Lung (tissue), 12 donors: ENCODE data around the gene UNC45A. TPM values are rescaled to one million over a fixed set of nuclear protein-coding genes. Genes with fewer than 3 reads are reported as not detected.

Experiments used
- ATAC-seq: fragments of 200-7000 bp; cut with Tn5 transposase; one replicate; pipeline ENCODE4 v1.9.1; 2020; ENCODE audit warnings: moderate number of reproducible peaks; ENCODE audit not compliant: insufficient read depth, low FRiP score
- DNase-seq, 3 donors: peaks; one replicate each; pipeline ENCODE4 v3.0.0-alpha.2; 2013 to 2017
- H3K27ac ChIP-seq, 2 donors: one replicate each; pipeline ENCODE4 v1.5.1; 2013; ENCODE audit warnings: mild to moderate bottlenecking in 2 of 2, moderate library complexity in 2 of 2, control low read depth in 1 of 2, inconsistent platforms in 1 of 2, low read depth in 1 of 2, low read length in 1 of 2
- H3K27me3 ChIP-seq, 3 donors: one replicate each; pipeline ENCODE4 v1.5.1; 2013; ENCODE audit warnings: low read length in 2 of 3; ENCODE audit not compliant: control insufficient read depth in 3 of 3, insufficient read depth in 3 of 3
- H3K36me3 ChIP-seq, 4 donors: one replicate each; pipeline ENCODE4 v1.5.1; 2013; ENCODE audit warnings: low read length in 4 of 4, mild to moderate bottlenecking in 1 of 4, moderate library complexity in 1 of 4; ENCODE audit not compliant: control insufficient read depth in 4 of 4, insufficient read depth in 4 of 4
- H3K4me1 ChIP-seq, 5 donors: one replicate each; pipeline ENCODE4 v1.5.1; 2013; ENCODE audit warnings: low read length in 5 of 5, mild to moderate bottlenecking in 2 of 5, moderate library complexity in 1 of 5; ENCODE audit not compliant: control insufficient read depth in 5 of 5, insufficient read depth in 5 of 5
- H3K4me3 ChIP-seq: one replicate; pipeline ENCODE4 v1.5.1; 2013; ENCODE audit warnings: mild to moderate bottlenecking, control low read depth, moderate library complexity
- H3K9ac ChIP-seq, 2 donors: one replicate each; pipeline ENCODE4 v1.5.1; 2013; ENCODE audit warnings: low read length in 2 of 2, control low read depth in 1 of 2; ENCODE audit not compliant: insufficient read depth in 1 of 2
- H3K9me3 ChIP-seq, 4 donors: one replicate each; pipeline ENCODE4 v1.5.1; 2013; ENCODE audit warnings: low read length in 3 of 4, mild to moderate bottlenecking in 1 of 4, moderate library complexity in 1 of 4; ENCODE audit not compliant: control insufficient read depth in 4 of 4, insufficient read depth in 3 of 4
- WGBS, 2 donors: extraction: QIAGEN DNeasy Blood & Tissue Kit; methylation state at CpG; one replicate each; pipeline ENCODE4 v1.1.7; 2013; 5-methylcytosine and 5-hydroxymethylcytosine counted together
- polyA plus RNA-seq, 2 donors: library from polyadenylated mRNA; stranded (reverse); fragments of 200-250 nt; gene quantifications; one replicate each; pipeline ENCODE4 v1.2.1, GENCODE V29; 2013
- total RNA-seq, 2 donors: library from RNA; depleted of rRNA in 1 of 2; stranded (reverse); fragments of >200 nt in 1 of 2; gene quantifications; one replicate each; pipeline ENCODE4 v1.2.1, GENCODE V29; 2014 to 2021
- TF ChIP-seq, protein P1 (sequence below): IDR thresholded peaks from 2 replicates; pipeline ENCODE4 v1.5.1; 2012; ENCODE audit warnings: mild to moderate bottlenecking; ENCODE audit errors: control extremely low read depth, extremely low read depth
- donor health status: control.
- donor health status: control.
- donor health status: Bipolar disorder and iron deficiency.
- donor health status: healthy.
- donor health status: DM: yes; HTN: yes; CAD: no.

The UNC45A gene
- total and polyA plus RNA-seq, 4 donors, result 34.4 to 59.6 (median 53.3) TPM

DNA sequence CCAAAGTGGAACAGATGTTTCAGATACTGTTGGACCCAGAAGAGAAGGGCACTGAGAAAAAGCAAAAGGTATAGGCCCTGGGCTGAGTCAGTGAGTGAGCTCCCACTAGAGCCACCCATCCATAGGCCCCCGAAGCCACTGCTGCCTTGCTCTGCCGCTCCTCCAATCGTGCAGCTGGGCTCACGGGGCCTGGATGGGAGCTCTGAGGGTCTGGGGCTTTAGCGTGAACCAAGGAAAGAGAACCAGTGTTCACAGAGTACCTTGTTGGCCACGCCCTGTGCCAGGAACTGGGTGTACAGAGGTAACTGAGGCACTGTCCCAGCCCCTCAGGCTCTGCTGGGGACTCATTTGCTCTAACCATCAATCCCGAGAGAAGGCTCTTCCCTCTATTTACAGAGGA, 4.7 kb downstream of the UNC45A start:
- H3K9me3 ChIP-seq, result no peaks in the 10 kb centered on the region
- no peaks in the 10 kb centered on the region for H3K27me3 ChIP-seq
- H3K36me3 ChIP-seq, result peaks cover 25 to 44% (median 37%) of the 10 kb centered on the region in 4 donors
- H3K4me3 ChIP-seq, result no peak overlapping the region
- peaks cover 0 to 14% (median 7%) of the 10 kb centered on the region in 5 donors for H3K4me1 ChIP-seq
- H3K9ac ChIP-seq, result no peak overlapping the region
- DNase-seq (no peak), ATAC-seq (no peak)
- 80 to 91% methylated on average over 6 to 7 of the region's 7 CpGs for WGBS, 2 donors
- no peak overlapping the region for H3K27ac ChIP-seq
- TF ChIP-seq, protein P1, sequence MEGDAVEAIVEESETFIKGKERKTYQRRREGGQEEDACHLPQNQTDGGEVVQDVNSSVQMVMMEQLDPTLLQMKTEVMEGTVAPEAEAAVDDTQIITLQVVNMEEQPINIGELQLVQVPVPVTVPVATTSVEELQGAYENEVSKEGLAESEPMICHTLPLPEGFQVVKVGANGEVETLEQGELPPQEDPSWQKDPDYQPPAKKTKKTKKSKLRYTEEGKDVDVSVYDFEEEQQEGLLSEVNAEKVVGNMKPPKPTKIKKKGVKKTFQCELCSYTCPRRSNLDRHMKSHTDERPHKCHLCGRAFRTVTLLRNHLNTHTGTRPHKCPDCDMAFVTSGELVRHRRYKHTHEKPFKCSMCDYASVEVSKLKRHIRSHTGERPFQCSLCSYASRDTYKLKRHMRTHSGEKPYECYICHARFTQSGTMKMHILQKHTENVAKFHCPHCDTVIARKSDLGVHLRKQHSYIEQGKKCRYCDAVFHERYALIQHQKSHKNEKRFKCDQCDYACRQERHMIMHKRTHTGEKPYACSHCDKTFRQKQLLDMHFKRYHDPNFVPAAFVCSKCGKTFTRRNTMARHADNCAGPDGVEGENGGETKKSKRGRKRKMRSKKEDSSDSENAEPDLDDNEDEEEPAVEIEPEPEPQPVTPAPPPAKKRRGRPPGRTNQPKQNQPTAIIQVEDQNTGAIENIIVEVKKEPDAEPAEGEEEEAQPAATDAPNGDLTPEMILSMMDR, result no peak

DNA sequence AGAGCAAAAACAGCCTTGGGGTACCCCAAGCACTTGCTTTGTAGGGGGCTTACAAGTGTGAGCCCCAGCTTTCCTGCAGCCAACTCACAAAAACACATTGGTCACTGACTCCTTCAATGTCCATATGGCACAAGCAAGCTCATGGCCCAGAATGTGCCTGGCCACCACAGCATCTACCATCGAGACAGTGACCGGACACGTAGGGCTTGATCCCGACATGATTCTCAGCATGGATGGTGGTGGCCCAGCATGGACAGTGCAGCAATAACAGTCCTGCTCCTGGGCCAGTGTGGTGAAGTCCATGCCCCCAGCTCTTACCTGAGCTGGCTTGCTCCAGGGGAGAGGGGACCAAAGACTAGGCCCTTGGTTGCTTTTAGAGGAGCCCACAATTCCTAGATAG, 6.0 kb downstream of the UNC45A start:
- WGBS, 2 donors, result 98 to 100% methylated on average over 4 of the region's 4 CpGs
- no peak for DNase-seq
- ATAC-seq, result no peak

DNA sequence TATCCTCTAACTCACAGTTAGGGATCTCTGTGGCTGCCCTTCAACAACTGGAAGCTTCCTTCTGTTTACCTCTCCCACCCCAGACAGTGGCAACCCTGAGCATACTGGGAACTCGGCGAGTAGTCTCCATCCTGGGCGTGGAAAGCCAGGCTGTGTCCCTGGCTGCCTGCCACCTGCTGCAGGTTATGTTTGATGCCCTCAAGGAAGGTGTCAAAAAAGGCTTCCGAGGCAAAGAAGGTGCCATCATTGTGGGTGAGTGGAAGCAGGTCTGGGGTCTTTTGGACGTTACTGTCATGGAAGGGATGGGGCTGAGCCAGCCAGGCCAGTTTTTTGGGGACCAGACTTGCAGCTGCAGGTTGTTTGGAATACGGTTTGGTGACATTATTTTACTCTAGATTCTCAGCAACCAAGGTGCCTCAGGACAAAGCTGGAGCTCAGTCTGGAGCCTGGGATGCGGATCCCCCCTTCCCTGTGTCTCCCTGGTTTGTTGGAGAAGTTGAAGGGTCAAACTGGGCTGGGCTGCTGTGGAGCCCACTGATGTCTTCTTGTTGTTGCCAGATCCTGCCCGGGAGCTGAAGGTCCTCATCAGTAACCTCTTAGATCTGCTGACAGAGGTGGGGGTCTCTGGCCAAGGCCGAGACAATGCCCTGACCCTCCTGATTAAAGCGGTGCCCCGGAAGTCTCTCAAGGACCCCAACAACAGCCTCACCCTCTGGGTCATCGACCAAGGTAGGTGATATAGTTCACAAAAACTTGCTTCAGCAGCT, 7.5 kb downstream of the UNC45A start:
- DNase-seq (no peak), ATAC-seq (no peak)
- H3K27me3 ChIP-seq, result no peaks in the 10 kb centered on the region
- WGBS, 2 donors, result 91 to 94% methylated on average over 12 of the region's 12 CpGs
- no peak overlapping the region for H3K4me3 ChIP-seq
- no peak overlapping the region for H3K27ac ChIP-seq
- TF ChIP-seq, protein P1, result no peak
- H3K9me3 ChIP-seq, result no peaks in the 10 kb centered on the region
- no peak overlapping the region for H3K9ac ChIP-seq
- H3K36me3 ChIP-seq, result peaks cover 25 to 60% (median 39%) of the 10 kb centered on the region in 4 donors
- no peaks in the 10 kb centered on the region for H3K4me1 ChIP-seq

More for the DNA sequence above, 6.0 kb downstream of the UNC45A start:
- Histone ChIP-seq H3K27ac (no peak overlapping the region), H3K9me3 (no peaks in the 10 kb centered on the region), H3K27me3 (no peaks in the 10 kb centered on the region), H3K9ac (no peak overlapping the region), H3K4me3 (no peak overlapping the region), H3K4me1 (peaks cover 0 to 8% (median 3%) of the 10 kb centered on the region in 5 donors), H3K36me3 (peaks cover 29 to 49% (median 39%) of the 10 kb centered on the region in 4 donors)
- TF ChIP-seq, protein P1, result no peak
